Measurements from ENCODE around the gene RNF225.

DNA sequence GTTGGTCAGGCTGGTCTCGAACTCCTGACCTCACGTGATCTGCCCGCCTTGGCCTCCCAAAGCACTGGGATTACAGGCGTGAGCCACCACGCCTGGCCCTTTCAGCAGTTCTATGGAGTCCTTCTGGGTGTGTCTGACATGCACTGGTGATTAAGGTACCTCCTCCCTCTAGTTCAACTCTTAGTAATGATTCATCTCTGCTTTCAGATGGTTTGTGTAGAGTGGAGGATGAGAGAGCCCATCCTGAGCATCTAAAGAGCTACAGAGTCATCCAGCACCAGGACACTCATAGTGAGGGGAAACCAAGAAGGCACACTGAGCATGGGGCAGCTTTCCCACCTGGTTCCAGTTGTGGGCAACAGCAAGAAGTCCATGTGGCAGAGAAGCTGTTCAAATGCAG lies 21.1 kb downstream of the RNF225 start:
- no peak for TF ChIP-seq SUZ12 (IDR thresholded peaks at IDR 0.05; ENCODE audit: extremely low read depth, insufficient read depth, insufficient read length)
- TF ChIP-seq ZNF274 (IDR thresholded peaks at IDR 0.05; ENCODE audit: low read depth, low read length), result no peak
- TF ChIP-seq YY1 (IDR thresholded peaks at IDR 0.05; ENCODE audit: insufficient read depth, insufficient read length), result no peak
